Fibroblast of mammary gland (primary cell): ENCODE measurements around the gene TDRD7.

Experiments used
- DNase-seq: peaks from one replicate; pipeline ENCODE4 v3.0.0-alpha.2; 2010; ENCODE audit warnings: low read depth
- H3K4me3 ChIP-seq: 2 replicates; pipeline ENCODE4 v1.5.1; 2011; ENCODE audit warnings: low read depth, mild to moderate bottlenecking, low read length, moderate library complexity; ENCODE audit not compliant: control insufficient read depth
- CTCF ChIP-seq: conservative IDR thresholded peaks from 2 replicates; pipeline ENCODE4 v1.5.1; 2011; ENCODE audit warnings: low read depth, low read length, inconsistent platforms; ENCODE audit not compliant: control insufficient read depth, insufficient read depth

TDRD7 gene

GRCh38 chr9:97514531-97514930 lies 102.6 kb downstream of the TDRD7 start:
- no peak overlapping the region for H3K4me3 ChIP-seq
- DNase-seq = no peak
- TF ChIP-seq CTCF = no peak

GRCh38 chr9:97515662-97516061 lies 103.8 kb downstream of the TDRD7 start:
- no peak overlapping the region for H3K4me3 ChIP-seq
- DNase-seq = no peak
- TF ChIP-seq CTCF = no peak

- TF ChIP-seq CTCF = no peak
- DNase-seq = no peak
- no peak overlapping the region for H3K4me3 ChIP-seq
Measured at GRCh38 chr9:97516111-97516510, 104.2 kb downstream of the TDRD7 start.

- H3K4me3 ChIP-seq = no peak overlapping the region
- TF ChIP-seq CTCF = no peak
Measured at GRCh38 chr9:97517331-97518089, 105.6 kb downstream of the TDRD7 start.

GRCh38 chr9:97518166-97518908 lies 106.4 kb downstream of the TDRD7 start:
- DNase-seq = no peak
- no peak overlapping the region for H3K4me3 ChIP-seq
- no peak for TF ChIP-seq CTCF

More at GRCh38 chr9:97517331-97518089, 105.6 kb downstream of the TDRD7 start:
- DNase-seq = no peak

- no peak overlapping the region for H3K4me3 ChIP-seq
- DNase-seq = peak; percentile 84
- no peak for TF ChIP-seq CTCF
Measured at GRCh38 chr9:97518909-97519307, 107.0 kb downstream of the TDRD7 start.
